Caki2 (cell line): ENCODE data around the gene ZSCAN21. TPM values are rescaled to one million over a fixed set of nuclear protein-coding genes. Genes with fewer than 3 reads are reported as not detected.
A peak's percentile ranks its signal among the peaks of the same experiment; 100 is the strongest.

ENCODE experiments used
- DNase-seq: peaks from one replicate; pipeline ENCODE4 v3.0.0-alpha.2; 2015; ENCODE audit warnings: low read depth
- in situ Hi-C: cut with HindIII; loops from 2 replicates; pipeline ENCODE4 v1.10.0; 2016; ENCODE audit warnings: low sequenced_read_pairs, low pct_unique_long_range_greater_than_20kb, mixed read lengths
- total RNA-seq: library from RNA; depleted of rRNA; stranded (reverse); fragments of >200 nt; shearing (Covaris generic); gene quantifications from 2 replicates; pipeline ENCODE4 v1.2.3, GENCODE V29; 2014; ENCODE audit warnings: low replicate concordance

The ZSCAN21 gene
- total RNA-seq, 1 experiment from 2014 or later, result 4.4 TPM

- no peak for DNase-seq
- in situ Hi-C loops, result no loop called here
Observed at GRCh38 chr7:100065452-100066186, 16.0 kb downstream of the ZSCAN21 start.

DNA sequence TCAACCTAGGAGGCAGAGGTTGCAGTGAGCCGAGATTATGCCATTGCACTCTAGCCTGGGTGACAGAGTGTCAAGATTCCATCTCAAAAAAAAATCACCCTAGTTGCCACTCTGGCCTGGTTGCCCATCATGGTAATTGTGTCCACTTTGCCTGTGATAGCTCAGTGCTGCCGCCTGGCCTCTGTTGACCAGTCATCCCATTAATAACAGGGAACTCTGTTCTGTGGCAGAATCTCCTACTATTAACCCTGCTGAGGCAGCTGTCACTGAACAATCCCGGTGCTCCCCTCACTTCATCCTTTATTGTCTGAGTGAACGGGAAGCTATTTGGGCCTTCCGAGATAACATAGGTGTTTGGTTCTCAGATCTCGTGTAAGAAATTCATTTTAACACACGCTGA, 17.4 kb downstream of the ZSCAN21 start:
- no peak for DNase-seq
- in situ Hi-C loops, result no loop called here

DNA sequence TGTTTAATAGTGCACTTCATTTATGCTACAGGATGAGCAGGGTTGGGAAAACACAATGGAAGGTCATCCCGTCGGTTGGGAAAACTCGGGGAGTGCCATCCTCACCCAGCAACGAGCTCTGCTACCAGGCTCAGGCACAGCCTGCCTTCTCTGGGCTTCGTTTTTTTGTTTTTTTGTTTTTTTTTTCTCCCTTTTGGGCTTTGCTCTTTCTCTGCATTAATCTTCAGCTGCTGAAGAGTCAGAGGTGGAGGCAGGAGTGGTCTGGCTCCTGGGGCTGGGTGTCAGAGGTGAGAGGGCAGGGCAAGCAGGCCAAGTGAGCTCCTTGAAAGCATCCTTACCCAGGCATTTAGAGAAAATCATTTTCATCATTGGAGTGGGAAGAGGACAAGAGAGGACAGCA, 20.4 kb downstream of the ZSCAN21 start:
- in situ Hi-C loops, result no loop called here
- DNase-seq, result no peak

DNA sequence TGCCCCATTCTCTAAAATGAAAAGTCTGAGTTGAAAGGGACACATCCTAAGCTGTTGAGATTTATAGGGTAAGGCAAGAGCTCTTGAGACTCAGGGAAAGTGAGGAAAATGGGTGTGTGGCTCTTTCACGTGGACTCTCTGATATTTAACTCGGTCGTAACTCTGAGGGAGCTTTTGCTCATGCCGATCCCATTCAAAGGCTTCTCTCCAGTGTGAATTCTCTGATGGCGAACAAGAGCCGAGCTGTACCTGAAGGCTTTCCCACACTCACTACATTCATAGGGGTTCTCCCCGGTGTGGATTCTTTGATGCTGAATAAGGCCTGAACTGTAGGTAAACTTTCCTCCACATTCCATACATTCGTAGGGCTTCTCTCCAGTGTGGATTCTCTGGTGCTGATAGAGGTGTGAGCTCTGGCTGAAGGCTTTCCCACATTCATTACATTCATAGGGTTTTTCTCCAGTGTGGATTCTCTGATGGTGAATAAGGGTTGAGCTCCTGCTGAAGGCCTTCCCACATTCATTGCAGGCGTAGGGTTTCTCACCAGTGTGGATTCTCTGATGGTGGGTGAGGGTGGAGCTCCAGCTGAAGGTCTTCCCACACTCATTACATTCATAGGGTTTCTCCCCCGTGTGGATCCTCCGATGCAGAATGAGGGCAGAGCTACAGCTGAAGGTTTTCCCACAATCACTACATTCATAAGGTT, 21.6 kb downstream of the ZSCAN21 start:
- in situ Hi-C loops, result no loop called here
- peak; percentile 38 for DNase-seq

DNA sequence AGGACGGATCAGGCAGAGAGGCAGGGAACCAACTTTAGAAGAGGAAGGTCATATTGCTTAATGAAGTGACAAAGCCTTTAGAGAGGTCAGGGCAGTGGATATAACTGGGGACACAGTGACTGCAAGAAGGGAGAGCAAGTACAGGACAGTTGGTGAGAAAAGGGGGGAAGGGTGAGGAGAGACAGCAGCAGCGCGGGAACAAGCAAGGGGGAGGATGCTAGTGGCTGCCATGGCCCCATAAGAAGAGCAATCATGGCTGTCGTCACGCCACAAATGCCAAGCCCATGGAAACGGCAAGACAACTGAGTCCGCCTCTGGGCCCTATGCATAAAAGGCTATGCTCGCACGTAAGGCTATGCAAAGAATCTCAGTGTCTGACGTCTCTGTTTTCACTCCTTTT, 22.9 kb downstream of the ZSCAN21 start:
- no peak for DNase-seq
- in situ Hi-C loops, result no loop called here

DNA sequence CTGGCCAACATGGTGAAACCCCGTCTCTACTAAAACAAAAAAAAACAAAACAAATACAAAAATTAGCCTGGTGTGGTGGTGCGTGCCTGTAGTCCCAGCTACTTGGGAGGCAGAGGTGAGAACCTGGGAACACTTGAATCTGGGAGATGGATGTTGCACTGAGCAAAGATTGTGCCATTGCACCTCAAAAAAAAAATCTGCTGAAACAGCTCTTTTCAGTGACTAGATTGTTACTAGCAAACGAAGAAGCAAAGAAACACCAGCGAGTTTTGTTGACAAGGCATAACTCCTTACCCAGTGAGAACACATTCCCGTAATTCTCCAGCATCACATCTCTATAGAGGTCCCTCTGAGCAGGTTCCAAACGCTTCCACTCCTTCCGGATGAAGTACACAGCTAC, 25.3 kb downstream of the ZSCAN21 start:
- in situ Hi-C loops, result no loop called here
- DNase-seq, result no peak

- no peak for DNase-seq
- in situ Hi-C loops, result no loop called here
Observed at GRCh38 chr7:100075418-100075817, 25.8 kb downstream of the ZSCAN21 start.

DNA sequence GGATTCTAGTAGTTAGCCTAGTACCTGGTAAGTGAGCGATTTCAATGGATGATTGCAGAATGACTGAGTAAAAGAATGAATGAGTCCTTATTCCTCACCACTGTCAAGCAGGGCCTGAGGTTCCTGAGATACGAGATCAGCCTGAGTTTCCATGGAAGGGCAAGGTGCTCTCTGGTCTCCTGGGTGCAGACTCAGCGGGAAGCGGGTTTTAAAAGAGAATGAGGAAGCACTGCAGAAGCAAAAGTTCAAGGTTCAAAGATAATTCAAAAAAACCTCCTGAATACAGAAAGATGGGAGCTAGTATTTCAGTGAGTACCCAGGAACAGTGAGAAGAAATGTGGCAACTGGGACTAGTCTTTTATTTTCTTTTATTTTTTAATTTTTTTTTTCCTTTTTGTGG, 27.6 kb downstream of the ZSCAN21 start:
- in situ Hi-C loops, result no loop called here
- DNase-seq, result no peak

- DNase-seq, result no peak
- in situ Hi-C loops, result no loop called here
Observed at GRCh38 chr7:100079024-100079560, 29.5 kb downstream of the ZSCAN21 start.

- no peak for DNase-seq
- in situ Hi-C loops, result no loop called here
Observed at GRCh38 chr7:100080907-100081534, 31.4 kb downstream of the ZSCAN21 start.

DNA sequence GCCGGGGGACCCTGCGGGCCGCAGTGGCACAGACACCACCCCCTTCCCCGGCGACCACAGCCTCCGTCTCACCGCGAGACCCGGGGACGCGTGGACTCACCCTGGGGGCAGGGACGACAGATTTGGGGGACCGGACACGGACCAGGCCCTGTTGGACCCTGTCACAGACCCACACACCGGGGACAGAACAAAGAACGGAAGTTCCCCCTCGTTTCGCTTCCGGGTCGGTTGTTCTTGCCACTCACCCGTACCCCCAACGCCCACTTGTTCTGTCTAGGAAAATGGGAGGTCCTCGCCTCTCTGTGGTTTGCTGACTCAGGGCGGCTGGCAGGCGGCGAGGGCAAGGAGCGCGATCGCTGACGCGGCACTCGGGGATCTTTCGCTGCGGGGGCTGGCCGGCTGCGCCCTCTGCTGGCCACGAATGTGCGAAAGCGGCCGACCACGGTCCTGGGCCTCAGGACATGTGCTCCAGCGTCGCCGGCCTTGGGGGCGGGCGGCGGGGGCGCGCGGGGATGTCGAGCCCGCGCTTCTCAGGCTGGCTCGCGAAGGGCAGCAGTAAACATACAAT, 32.0 kb downstream of the ZSCAN21 start, which contains the start of gene ZNF3:
Gene ZNF3 (minus strand): TSS at position 189 of the 568 bp plus-strand sequence. CDS start 4,366 bp downstream, outside the sequence.
- in situ Hi-C loops, result no loop called here
- DNase-seq, result peak; percentile 99

- in situ Hi-C loops, result no loop called here
- DNase-seq, result no peak
Observed at GRCh38 chr7:100082978-100083377, 33.4 kb downstream of the ZSCAN21 start.

DNA sequence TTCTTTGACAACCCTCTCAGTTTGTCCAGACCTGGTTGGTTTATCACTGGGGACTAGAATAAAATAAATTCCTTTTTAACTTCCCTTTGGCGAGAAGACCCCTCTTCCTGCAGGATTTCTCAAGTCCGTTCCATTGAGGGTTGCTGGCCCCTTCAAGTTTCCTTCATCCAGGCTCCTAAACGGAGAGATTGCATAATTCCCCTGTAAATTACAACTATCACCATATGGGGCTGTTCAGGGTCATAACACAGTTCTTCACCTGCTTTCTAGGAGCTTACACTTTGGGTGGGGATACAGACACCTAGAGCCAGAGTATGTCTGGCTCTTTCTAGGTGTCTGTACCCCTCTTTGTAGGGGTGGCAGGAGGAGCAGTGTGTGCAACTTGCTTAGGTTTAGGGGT, 35.9 kb downstream of the ZSCAN21 start:
- no peak for DNase-seq
- in situ Hi-C loops, result no loop called here

DNA sequence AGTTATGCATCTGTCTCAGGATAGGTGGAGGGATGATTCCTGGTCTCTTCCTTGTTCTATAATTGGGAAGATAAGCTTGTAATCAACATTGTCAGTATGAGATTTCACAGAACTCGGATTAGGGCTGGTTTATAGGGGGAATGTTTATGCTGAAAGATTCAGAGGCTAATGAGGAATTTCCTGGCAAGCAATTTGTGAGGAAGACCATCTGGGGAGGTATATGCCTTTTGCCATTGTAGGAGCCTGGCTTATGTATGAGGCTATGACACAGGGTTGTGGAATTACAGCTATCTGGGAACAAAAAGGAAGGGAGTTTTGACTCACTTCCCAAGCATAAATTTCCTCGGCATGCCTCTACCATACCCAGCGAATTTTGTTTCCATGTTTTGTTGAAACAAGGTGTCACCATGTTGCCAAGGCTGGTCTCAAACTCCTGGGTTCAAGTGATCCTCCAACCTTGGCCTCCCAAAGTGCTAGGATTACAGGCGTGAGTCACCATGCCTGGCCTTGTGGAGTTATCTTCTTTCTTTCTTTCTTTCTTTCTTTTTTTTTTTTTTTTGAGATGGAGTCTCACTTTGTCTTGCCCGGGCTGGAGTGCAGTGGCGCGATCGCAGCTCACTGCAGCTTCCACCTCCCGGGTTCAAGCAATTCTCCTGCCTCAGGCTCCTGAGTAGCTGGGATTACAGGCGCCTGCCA, 37.6 kb downstream of the ZSCAN21 start:
- in situ Hi-C loops, result no loop called here
- DNase-seq, result peak; percentile 34

GRCh38 chr7:100088095-100088620, 38.6 kb downstream of the ZSCAN21 start:
- in situ Hi-C loops, result no loop called here
- no peak for DNase-seq

GRCh38 chr7:100088621-100089457, 39.3 kb downstream of the ZSCAN21 start, which contains the start of gene COPS6:
Gene COPS6 (plus strand): TSS chr7:100088969. CDS start chr7:100088991, 22 bp downstream.
- in situ Hi-C loops, result no loop called here
- peak; percentile 74 for DNase-seq
